ENCODE results near the gene STARD13. TPM values are rescaled to one million over a fixed set of nuclear protein-coding genes. Genes with fewer than 3 reads are reported as not detected.
A peak's percentile ranks its signal among the peaks of the same experiment; 100 is the strongest.

Gene STARD13
- total and polyA plus RNA-seq, 8 donors: 4.4 to 158 (median 44.0) TPM

DNA sequence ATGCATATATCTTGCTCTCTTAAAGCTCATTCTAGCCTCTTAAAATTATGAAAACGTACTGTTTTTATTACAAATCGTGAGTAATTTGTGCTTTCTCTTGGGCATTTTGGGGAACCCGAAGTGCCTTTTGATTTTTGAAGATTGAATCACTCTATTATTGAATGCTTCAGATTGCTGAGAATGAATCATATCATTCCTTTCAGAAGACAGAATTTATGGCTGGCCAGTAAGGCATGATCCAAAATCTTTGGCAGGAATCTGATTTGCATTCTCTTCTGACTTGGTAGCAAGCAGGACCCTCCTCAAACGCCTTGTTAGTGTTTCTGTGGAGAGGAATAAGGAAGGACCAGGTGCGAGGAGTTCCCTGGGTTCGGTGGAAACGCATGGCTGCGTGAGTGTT, 49.5 kb downstream of the STARD13 start:
- Histone ChIP-seq H3K9me3 (peaks cover 0 to 7% (median 3%) of the 10 kb centered on the region in 4 donors), H3K4me3 (no peak overlapping the region), H3K27ac (peak overlapping the region in 4 of 5 donors; percentile 43 to 63 (median 52)), H3K36me3 (peaks cover 0 to 16% (median 10%) of the 10 kb centered on the region in 4 donors), H3K4me1 (peaks cover 10 to 19% (median 17%) of the 10 kb centered on the region in 4 donors), H3K27me3 (no peaks in the 10 kb centered on the region)
- intact Hi-C loops (cut with DNase I; ENCODE audit: low total_unique reads): no loop called here
- no peak for DNase-seq
- TF ChIP-seq POLR2A (IDR thresholded peaks at IDR 0.05) (no peak), POLR2AphosphoS5 (IDR thresholded peaks at IDR 0.05) (no peak), EP300 (IDR thresholded peaks at IDR 0.05) (no peak)
- TF ChIP-seq, protein P1, sequence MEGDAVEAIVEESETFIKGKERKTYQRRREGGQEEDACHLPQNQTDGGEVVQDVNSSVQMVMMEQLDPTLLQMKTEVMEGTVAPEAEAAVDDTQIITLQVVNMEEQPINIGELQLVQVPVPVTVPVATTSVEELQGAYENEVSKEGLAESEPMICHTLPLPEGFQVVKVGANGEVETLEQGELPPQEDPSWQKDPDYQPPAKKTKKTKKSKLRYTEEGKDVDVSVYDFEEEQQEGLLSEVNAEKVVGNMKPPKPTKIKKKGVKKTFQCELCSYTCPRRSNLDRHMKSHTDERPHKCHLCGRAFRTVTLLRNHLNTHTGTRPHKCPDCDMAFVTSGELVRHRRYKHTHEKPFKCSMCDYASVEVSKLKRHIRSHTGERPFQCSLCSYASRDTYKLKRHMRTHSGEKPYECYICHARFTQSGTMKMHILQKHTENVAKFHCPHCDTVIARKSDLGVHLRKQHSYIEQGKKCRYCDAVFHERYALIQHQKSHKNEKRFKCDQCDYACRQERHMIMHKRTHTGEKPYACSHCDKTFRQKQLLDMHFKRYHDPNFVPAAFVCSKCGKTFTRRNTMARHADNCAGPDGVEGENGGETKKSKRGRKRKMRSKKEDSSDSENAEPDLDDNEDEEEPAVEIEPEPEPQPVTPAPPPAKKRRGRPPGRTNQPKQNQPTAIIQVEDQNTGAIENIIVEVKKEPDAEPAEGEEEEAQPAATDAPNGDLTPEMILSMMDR (IDR thresholded peaks at IDR 0.05): no peak
- WGBS, 5 donors: 72 to 84% (median 83%) methylated on average over 8 of the region's 8 CpGs

DNA sequence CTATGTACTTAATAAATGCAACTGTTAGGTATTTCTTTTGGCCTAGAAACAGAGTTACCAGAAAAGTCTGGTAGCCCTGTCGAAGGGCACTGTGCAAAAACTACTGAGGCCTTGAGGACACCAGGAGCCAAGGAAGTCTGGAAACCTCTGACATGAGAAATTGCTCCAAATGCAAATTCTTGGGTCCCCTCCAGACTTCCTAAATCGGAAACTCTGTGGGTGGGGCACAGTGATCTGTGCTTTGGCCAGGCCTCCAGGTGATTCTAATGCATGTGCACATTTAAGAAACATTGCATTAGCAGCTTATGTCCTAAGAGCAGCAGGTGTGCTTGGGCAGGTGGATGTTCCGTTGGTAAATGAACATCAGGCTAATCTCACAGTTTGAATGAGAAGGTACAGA, 50.0 kb downstream of the STARD13 start:
- TF ChIP-seq, protein P1 (IDR thresholded peaks at IDR 0.05): no peak
- TF ChIP-seq POLR2A (IDR thresholded peaks at IDR 0.05): no peak
- TF ChIP-seq EP300 (IDR thresholded peaks at IDR 0.05): no peak
- no peak for TF ChIP-seq POLR2AphosphoS5 (IDR thresholded peaks at IDR 0.05)
- Histone ChIP-seq H3K4me1 (peaks cover 10 to 21% (median 19%) of the 10 kb centered on the region in 4 donors), H3K9me3 (peaks cover 0 to 7% (median 3%) of the 10 kb centered on the region in 4 donors), H3K27ac (peak overlapping the region in 4 of 5 donors; percentile 38 to 55 (median 46)), H3K4me3 (no peak overlapping the region), H3K27me3 (no peaks in the 10 kb centered on the region), H3K36me3 (peaks cover 0 to 16% (median 10%) of the 10 kb centered on the region in 4 donors)
- intact Hi-C loops (cut with DNase I; ENCODE audit: low total_unique reads): no loop called here
- no peak for DNase-seq
- WGBS, 5 donors: 54 to 68% (median 65%) methylated on average over 3 of the region's 3 CpGs

- intact Hi-C loops (cut with DNase I; ENCODE audit: low total_unique reads): no loop called here
- no peak overlapping the region for H3K4me3 ChIP-seq
- no peak for DNase-seq
- peaks cover 0 to 7% (median 3%) of the 10 kb centered on the region in 4 donors for H3K9me3 ChIP-seq
- H3K27ac ChIP-seq: peak overlapping the region in 4 of 5 donors; percentile 38 to 55 (median 46)
- peaks cover 10 to 26% (median 23%) of the 10 kb centered on the region in 4 donors for H3K4me1 ChIP-seq
- TF ChIP-seq POLR2A (IDR thresholded peaks at IDR 0.05): no peak
- TF ChIP-seq, protein P1 (IDR thresholded peaks at IDR 0.05): no peak
- peak in 2 of 3 donors; percentile 56 to 62 for TF ChIP-seq POLR2AphosphoS5 (IDR thresholded peaks at IDR 0.05)
- TF ChIP-seq EP300 (IDR thresholded peaks at IDR 0.05): no peak
- H3K27me3 ChIP-seq: no peaks in the 10 kb centered on the region
- peaks cover 0 to 16% (median 10%) of the 10 kb centered on the region in 4 donors for H3K36me3 ChIP-seq
Measured at GRCh38 chr13:33235078-33235477, 50.5 kb downstream of the STARD13 start.

GRCh38 chr13:33233547-33233946, 52.0 kb downstream of the STARD13 start:
- no peak overlapping the region for H3K4me3 ChIP-seq
- H3K4me1 ChIP-seq: peaks cover 22 to 41% (median 39%) of the 10 kb centered on the region in 4 donors
- no peak overlapping the region for H3K27ac ChIP-seq
- no peak for TF ChIP-seq EP300 (IDR thresholded peaks at IDR 0.05)
- TF ChIP-seq, protein P1 (IDR thresholded peaks at IDR 0.05): no peak
- TF ChIP-seq POLR2AphosphoS5 (IDR thresholded peaks at IDR 0.05): no peak
- TF ChIP-seq POLR2A (IDR thresholded peaks at IDR 0.05): no peak
- no peak for DNase-seq
- 90 to 96% (median 95%) methylated on average over 3 to 5 of the region's 5 CpGs for WGBS, 5 donors
- peaks cover 0 to 16% (median 10%) of the 10 kb centered on the region in 4 donors for H3K36me3 ChIP-seq
- intact Hi-C loops (cut with DNase I; ENCODE audit: low total_unique reads): no loop called here
- peaks cover 0 to 7% (median 3%) of the 10 kb centered on the region in 4 donors for H3K9me3 ChIP-seq
- no peaks in the 10 kb centered on the region for H3K27me3 ChIP-seq

Data from stomach (tissue), 9 donors.